HT1080 (cell line): ENCODE measurements around the gene WFDC8. TPM values are rescaled to one million over a fixed set of nuclear protein-coding genes. Genes with fewer than 3 reads are reported as not detected.

Experiments
- small RNA-seq: library from RNA; depleted of rRNA; stranded (forward); fragments of <200 nt; gene quantifications from one replicate; pipeline ENCODE3, GENCODE V24; 2014
- total RNA-seq: library from RNA; depleted of rRNA; stranded (reverse); fragments of >200 nt; shearing (Covaris generic); gene quantifications from 2 replicates; pipeline ENCODE4 v1.2.3, GENCODE V29; 2014; rRNA removed

WFDC8 gene
- total RNA-seq, 1 experiment from 2014 or later: not detected

Small RNAs within 50 kb of the gene (small RNA-seq; reads per million reads assigned to genes)
- gene AL031663.1: not detected
- gene HSPD1P21: not detected
- not detected for gene RNA5SP485

Other genes with a start within 250 kb of the WFDC8 start
- gene SDC4, start 230.9 kb downstream of the WFDC8 start, total RNA-seq: 47.8 and 53.4 TPM in 2 replicates
- gene SYS1, start 216.1 kb downstream of the WFDC8 start, total RNA-seq: 16.2 and 28.9 TPM in 2 replicates
- gene TP53TG5, start 201.0 kb downstream of the WFDC8 start, total RNA-seq: not detected in 2 replicates
- 10.1 and 16.8 TPM in 2 replicates for gene DBNDD2, start 171.0 kb downstream of the WFDC8 start, total RNA-seq
- 88.5 and 139 TPM in 2 replicates for gene PIGT, start 163.1 kb downstream of the WFDC8 start, total RNA-seq
- gene WFDC2, start 109.5 kb downstream of the WFDC8 start, total RNA-seq: not detected in 2 replicates
- not detected in 2 replicates for gene SPINT3, start 63.7 kb downstream of the WFDC8 start, total RNA-seq
- not detected in 2 replicates for gene WFDC6, start 39.8 kb downstream of the WFDC8 start, total RNA-seq
- gene EPPIN, start 31.9 kb downstream of the WFDC8 start, total RNA-seq: not detected in 2 replicates
- not detected in 2 replicates for gene WFDC10A, start 50.5 kb upstream of the WFDC8 start, total RNA-seq
- not detected in 2 replicates for gene WFDC9, start 52.0 kb upstream of the WFDC8 start, total RNA-seq
- gene WFDC11, start 91.0 kb upstream of the WFDC8 start, total RNA-seq: not detected in 2 replicates
- not detected in 2 replicates for gene WFDC13, start 122.8 kb upstream of the WFDC8 start, total RNA-seq
- 0.39 and 0.77 TPM in 2 replicates for gene WFDC10B, start 125.7 kb upstream of the WFDC8 start, total RNA-seq
- gene SPINT4, start 143.1 kb upstream of the WFDC8 start, total RNA-seq: not detected in 2 replicates
- 0.31 and 3.1 TPM in 2 replicates for gene WFDC3, start 212.6 kb upstream of the WFDC8 start, total RNA-seq
- 63.7 and 101 TPM in 2 replicates for gene DNTTIP1, start 212.7 kb upstream of the WFDC8 start, total RNA-seq
- gene UBE2C, start 233.4 kb upstream of the WFDC8 start, total RNA-seq: 287 and 392 TPM in 2 replicates
- gene TNNC2, start 248.0 kb upstream of the WFDC8 start, total RNA-seq: not detected in 2 replicates